Body of pancreas (tissue), 4 donors: ENCODE data around the gene NOL9.

Experiments
- CTCF ChIP-seq, 7 experiments: fragments of 450-650 bp in 4 of 7; fragments of 200-600 bp in 3 of 7; sonication (generic) in 3 of 7; IDR thresholded peaks; one replicate each; pipeline ENCODE4 v1.5.1; 2016 to 2019; ENCODE audit warnings: antibody characterized with exemption in 7 of 7
- POLR2A ChIP-seq, 3 donors: fragments of 450-650 bp; IDR thresholded peaks; one replicate each; pipeline ENCODE4 v1.6.1; 2016; ENCODE audit warnings: antibody characterized with exemption in 3 of 3, mild to moderate bottlenecking in 2 of 3

DNA sequence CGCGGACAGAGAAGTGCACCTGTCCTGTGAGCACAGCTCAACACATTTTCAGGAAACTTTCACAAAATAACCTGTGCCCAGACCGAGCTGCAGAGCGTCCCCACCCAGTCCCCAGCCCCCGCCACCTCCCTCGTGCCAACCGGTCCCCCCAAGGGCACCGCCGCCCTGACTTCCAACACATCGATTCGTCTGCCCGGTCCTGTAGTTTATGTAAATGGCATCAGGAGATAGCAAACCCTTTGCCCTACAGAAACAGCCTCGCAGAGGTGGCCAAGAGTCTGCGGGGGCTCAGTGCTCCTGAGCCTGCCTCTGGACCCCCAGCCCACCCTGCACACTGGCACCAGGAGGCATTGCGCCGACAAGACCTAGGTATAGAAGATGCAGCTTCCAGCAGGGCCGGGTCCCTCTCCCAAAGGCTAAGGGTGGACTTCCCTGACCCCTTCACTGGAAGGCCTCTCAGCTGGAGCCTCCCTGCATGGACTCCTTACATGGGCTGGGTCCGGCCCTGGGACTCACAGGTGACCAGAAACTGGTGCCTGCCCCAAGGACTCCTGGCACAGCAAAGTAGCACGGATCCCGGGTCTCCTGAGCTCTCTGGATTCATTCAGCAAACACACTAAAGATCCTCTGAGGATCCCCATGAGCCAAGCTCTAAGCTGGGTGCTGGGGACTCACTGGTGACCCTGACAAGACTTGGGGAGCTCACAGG, 56.3 kb downstream of the NOL9 start:
- no peak for TF ChIP-seq CTCF (IDR thresholded peaks at IDR 0.05)
- TF ChIP-seq POLR2A (IDR thresholded peaks at IDR 0.05): no peak
